Neural cell (in vitro differentiated cells): ENCODE measurements around the gene GPSM1. TPM values are rescaled to one million over a fixed set of nuclear protein-coding genes. Genes with fewer than 3 reads are reported as not detected.

Experiments
- H2AFZ ChIP-seq: fragments of 200-600, 300-800 bp; sonication (generic), shearing (Covaris generic); 2 replicates; pipeline ENCODE4 v1.6.0; 2014; ENCODE audit warnings: low read depth, mild to moderate bottlenecking, antibody characterized with exemption, low read length, moderate library complexity
- H3F3A ChIP-seq: fragments of 200-600 bp; shearing (Covaris generic); 2 replicates; pipeline ENCODE4 v1.6.1; 2016; ENCODE audit warnings: mild to moderate bottlenecking, moderate library complexity, mixed read lengths, antibody characterized with exemption, low read length; ENCODE audit not compliant: insufficient read depth, poor library complexity, severe bottlenecking
- H3K27ac ChIP-seq: fragments of 200-600, 300-800 bp; sonication (generic), shearing (Covaris generic); 2 replicates; pipeline ENCODE4 v1.5.1; 2014; ENCODE audit warnings: mild to moderate bottlenecking, low read length, moderate library complexity
- H3K27me3 ChIP-seq: fragments of 300-800, 200-600 bp; sonication (generic), shearing (Covaris generic); 2 replicates; pipeline ENCODE4 v1.6.0; 2014; ENCODE audit warnings: mild to moderate bottlenecking, low read depth, low read length, moderate library complexity; ENCODE audit not compliant: insufficient read depth
- H3K36me3 ChIP-seq: fragments of 300-800, 200-600 bp; sonication (generic), shearing (Covaris generic); 2 replicates; pipeline ENCODE4 v1.5.1; 2014; ENCODE audit warnings: mild to moderate bottlenecking, antibody characterized with exemption, low read length, moderate library complexity; ENCODE audit not compliant: insufficient read depth
- H3K4me2 ChIP-seq: fragments of 300-800, 200-600 bp; sonication (generic), shearing (Covaris generic); 2 replicates; pipeline ENCODE4 v1.6.0; 2014; ENCODE audit warnings: mild to moderate bottlenecking, low read length
- H3K4me3 ChIP-seq: fragments of 300-800, 200-600 bp; sonication (generic), shearing (Covaris generic); 2 replicates; pipeline ENCODE4 v1.5.1; 2014; ENCODE audit warnings: mild to moderate bottlenecking, low read length, moderate library complexity
- H3K79me2 ChIP-seq: fragments of 200-600 bp; shearing (Covaris generic); replicated peaks from 2 replicates; pipeline ENCODE4 v1.6.0; 2014; ENCODE audit warnings: mild to moderate bottlenecking, low read length, moderate library complexity; ENCODE audit not compliant: insufficient read depth
- H3K9ac ChIP-seq: fragments of 300-800, 200-600 bp; sonication (generic), shearing (Covaris generic); 2 replicates; pipeline ENCODE4 v1.6.1; 2016; ENCODE audit warnings: mild to moderate bottlenecking, low read length, mixed read lengths
- H3K9me2 ChIP-seq: fragments of 200-600 bp; shearing (Covaris generic); 2 replicates; pipeline ENCODE4 v1.6.1; 2016; ENCODE audit warnings: mild to moderate bottlenecking, low read length, mixed read lengths; ENCODE audit not compliant: insufficient read depth
- H3K9me3 ChIP-seq: fragments of 200-600, 300-800 bp; sonication (generic), shearing (Covaris generic); 2 replicates; pipeline ENCODE4 v1.6.1; 2016; ENCODE audit warnings: mild to moderate bottlenecking, mixed run types, low read length, moderate library complexity, mixed read lengths
- H4K20me1 ChIP-seq: fragments of 200-600 bp; shearing (Covaris generic); 2 replicates; pipeline ENCODE4 v1.6.1; 2016; ENCODE audit warnings: mild to moderate bottlenecking, mixed run types; ENCODE audit not compliant: insufficient read depth
- EP300 ChIP-seq: fragments of 450-650 bp; conservative IDR thresholded peaks from 2 replicates; pipeline ENCODE4 v1.6.1; 2014; ENCODE audit warnings: antibody characterized with exemption, mild to moderate bottlenecking, moderate library complexity; ENCODE audit not compliant: poor library complexity, severe bottlenecking
- EZH2 ChIP-seq: fragments of 200-600, 300-800 bp; shearing (Covaris generic), sonication (generic); IDR thresholded peaks from 2 replicates; pipeline ENCODE4 v1.6.1; 2014; ENCODE audit warnings: antibody characterized with exemption, low read length, borderline replicate concordance, mild to moderate bottlenecking; ENCODE audit not compliant: insufficient read depth, poor library complexity, severe bottlenecking
- MXI1 ChIP-seq: fragments of 450-650 bp; conservative IDR thresholded peaks from 2 replicates; pipeline ENCODE4 v1.6.1; 2014; ENCODE audit warnings: antibody characterized with exemption, mild to moderate bottlenecking; ENCODE audit not compliant: poor library complexity, severe bottlenecking
- POLR2AphosphoS5 ChIP-seq: IDR thresholded peaks from 2 replicates; pipeline ENCODE4 v1.6.1; 2012
- RAD21 ChIP-seq: fragments of 450-650 bp; conservative IDR thresholded peaks from 2 replicates; pipeline ENCODE4 v1.6.1; 2014; ENCODE audit warnings: antibody characterized with exemption, mild to moderate bottlenecking, moderate library complexity
- SMC3 ChIP-seq: fragments of 450-650 bp; conservative IDR thresholded peaks from 2 replicates; pipeline ENCODE4 v1.6.1; 2014; ENCODE audit warnings: antibody characterized with exemption, mild to moderate bottlenecking, moderate library complexity; ENCODE audit not compliant: poor library complexity
- TAF1 ChIP-seq: IDR thresholded peaks from 2 replicates; pipeline ENCODE4 v1.6.1; 2012; ENCODE audit warnings: low read depth
- polyA plus RNA-seq: library from polyadenylated mRNA; depleted of rRNA; stranded (reverse); fragments of >200 nt; gene quantifications from 2 replicates; pipeline ENCODE4 v1.2.3, GENCODE V29; 2014
- TF ChIP-seq, protein P1 (sequence below): fragments of 450-650 bp; IDR thresholded peaks from 2 replicates; pipeline ENCODE4 v1.5.1; 2014; ENCODE audit warnings: antibody characterized with exemption, mild to moderate bottlenecking, moderate library complexity; ENCODE audit not compliant: poor library complexity, severe bottlenecking
- TF ChIP-seq, protein P2 (sequence below): IDR thresholded peaks from 2 replicates; pipeline ENCODE4 v1.6.1; 2012; ENCODE audit warnings: borderline replicate concordance

The GPSM1 gene
- polyA plus RNA-seq, 1 donor from 2014 or later: 117 TPM

DNA sequence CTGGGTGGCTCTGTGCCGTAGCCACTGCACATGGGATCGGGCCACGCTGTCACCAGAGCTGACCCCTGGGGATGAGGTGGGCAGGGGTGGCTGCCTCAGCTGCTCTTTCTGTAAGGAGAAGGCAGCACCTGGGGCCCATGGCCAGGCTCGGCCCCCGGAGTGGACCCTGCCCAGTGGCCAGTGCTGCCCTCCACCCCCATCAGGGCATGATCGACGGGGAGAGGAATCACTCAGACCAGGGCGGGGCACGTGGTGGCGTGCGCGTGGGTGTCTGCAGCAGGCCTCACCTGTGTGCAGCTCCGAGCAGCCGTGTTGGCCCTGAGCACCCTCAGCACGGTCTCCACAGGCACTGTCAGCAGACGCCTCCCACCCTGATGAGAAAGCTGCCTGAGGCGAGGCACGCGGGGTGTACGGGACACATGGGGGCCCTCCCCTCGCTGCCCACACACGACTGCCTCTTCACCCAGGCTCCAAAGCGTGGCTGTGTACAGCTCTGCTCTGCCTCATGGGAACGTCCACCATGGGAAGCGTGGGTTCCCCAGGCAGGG is 54.7 kb downstream of the GPSM1 start:
- H4K20me1 ChIP-seq: no peaks in the 10 kb centered on the region
- H3K4me3 ChIP-seq: no peak overlapping the region
- H2AFZ ChIP-seq: no peak overlapping the region
- no peak overlapping the region for H3K4me2 ChIP-seq
- no peak overlapping the region for H3K9ac ChIP-seq
- TF ChIP-seq EP300: no peak
- TF ChIP-seq RAD21: no peak
- no peak for TF ChIP-seq MXI1
- no peak for TF ChIP-seq EZH2
- TF ChIP-seq, protein P1, sequence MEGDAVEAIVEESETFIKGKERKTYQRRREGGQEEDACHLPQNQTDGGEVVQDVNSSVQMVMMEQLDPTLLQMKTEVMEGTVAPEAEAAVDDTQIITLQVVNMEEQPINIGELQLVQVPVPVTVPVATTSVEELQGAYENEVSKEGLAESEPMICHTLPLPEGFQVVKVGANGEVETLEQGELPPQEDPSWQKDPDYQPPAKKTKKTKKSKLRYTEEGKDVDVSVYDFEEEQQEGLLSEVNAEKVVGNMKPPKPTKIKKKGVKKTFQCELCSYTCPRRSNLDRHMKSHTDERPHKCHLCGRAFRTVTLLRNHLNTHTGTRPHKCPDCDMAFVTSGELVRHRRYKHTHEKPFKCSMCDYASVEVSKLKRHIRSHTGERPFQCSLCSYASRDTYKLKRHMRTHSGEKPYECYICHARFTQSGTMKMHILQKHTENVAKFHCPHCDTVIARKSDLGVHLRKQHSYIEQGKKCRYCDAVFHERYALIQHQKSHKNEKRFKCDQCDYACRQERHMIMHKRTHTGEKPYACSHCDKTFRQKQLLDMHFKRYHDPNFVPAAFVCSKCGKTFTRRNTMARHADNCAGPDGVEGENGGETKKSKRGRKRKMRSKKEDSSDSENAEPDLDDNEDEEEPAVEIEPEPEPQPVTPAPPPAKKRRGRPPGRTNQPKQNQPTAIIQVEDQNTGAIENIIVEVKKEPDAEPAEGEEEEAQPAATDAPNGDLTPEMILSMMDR: no peak
- TF ChIP-seq TAF1: no peak
- TF ChIP-seq, protein P2, sequence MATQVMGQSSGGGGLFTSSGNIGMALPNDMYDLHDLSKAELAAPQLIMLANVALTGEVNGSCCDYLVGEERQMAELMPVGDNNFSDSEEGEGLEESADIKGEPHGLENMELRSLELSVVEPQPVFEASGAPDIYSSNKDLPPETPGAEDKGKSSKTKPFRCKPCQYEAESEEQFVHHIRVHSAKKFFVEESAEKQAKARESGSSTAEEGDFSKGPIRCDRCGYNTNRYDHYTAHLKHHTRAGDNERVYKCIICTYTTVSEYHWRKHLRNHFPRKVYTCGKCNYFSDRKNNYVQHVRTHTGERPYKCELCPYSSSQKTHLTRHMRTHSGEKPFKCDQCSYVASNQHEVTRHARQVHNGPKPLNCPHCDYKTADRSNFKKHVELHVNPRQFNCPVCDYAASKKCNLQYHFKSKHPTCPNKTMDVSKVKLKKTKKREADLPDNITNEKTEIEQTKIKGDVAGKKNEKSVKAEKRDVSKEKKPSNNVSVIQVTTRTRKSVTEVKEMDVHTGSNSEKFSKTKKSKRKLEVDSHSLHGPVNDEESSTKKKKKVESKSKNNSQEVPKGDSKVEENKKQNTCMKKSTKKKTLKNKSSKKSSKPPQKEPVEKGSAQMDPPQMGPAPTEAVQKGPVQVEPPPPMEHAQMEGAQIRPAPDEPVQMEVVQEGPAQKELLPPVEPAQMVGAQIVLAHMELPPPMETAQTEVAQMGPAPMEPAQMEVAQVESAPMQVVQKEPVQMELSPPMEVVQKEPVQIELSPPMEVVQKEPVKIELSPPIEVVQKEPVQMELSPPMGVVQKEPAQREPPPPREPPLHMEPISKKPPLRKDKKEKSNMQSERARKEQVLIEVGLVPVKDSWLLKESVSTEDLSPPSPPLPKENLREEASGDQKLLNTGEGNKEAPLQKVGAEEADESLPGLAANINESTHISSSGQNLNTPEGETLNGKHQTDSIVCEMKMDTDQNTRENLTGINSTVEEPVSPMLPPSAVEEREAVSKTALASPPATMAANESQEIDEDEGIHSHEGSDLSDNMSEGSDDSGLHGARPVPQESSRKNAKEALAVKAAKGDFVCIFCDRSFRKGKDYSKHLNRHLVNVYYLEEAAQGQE: no peak
- TF ChIP-seq POLR2AphosphoS5: no peak
- TF ChIP-seq SMC3: no peak
- no peaks in the 10 kb centered on the region for H3F3A ChIP-seq
- no peaks in the 10 kb centered on the region for H3K36me3 ChIP-seq
- H3K27me3 ChIP-seq: no peaks in the 10 kb centered on the region
- H3K9me2 ChIP-seq: no peaks in the 10 kb centered on the region
- H3K79me2 ChIP-seq: no peaks in the 10 kb centered on the region
- H3K9me3 ChIP-seq: no peaks in the 10 kb centered on the region
- H3K27ac ChIP-seq: no peak overlapping the region

DNA sequence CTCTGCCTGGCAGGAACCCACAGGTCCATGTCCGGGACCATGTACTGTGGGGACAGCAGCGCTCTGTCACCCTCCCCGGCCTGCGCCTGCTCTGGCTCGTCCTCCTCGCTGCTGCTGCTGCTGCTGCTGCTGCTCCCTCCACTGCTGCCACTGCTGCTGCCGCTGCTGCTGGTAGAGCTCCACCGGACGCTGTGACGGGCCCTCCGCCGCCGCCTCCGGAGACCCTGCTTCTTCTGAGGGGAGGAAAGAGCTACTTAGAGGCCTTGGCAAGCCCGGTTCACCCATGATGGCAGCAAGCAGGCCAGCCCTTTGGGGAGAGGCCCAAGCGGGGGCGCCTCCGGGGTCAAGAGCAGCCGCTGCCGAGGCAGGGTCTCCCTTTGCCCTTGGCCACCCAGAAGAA is 56.1 kb downstream of the GPSM1 start:
- no peak overlapping the region for H3K9ac ChIP-seq
- H3F3A ChIP-seq: no peaks in the 10 kb centered on the region
- no peak overlapping the region for H3K4me3 ChIP-seq
- no peak overlapping the region for H3K4me2 ChIP-seq
- H3K9me3 ChIP-seq: no peaks in the 10 kb centered on the region
- no peaks in the 10 kb centered on the region for H3K36me3 ChIP-seq
- no peaks in the 10 kb centered on the region for H3K79me2 ChIP-seq
- no peak overlapping the region for H2AFZ ChIP-seq
- H3K9me2 ChIP-seq: no peaks in the 10 kb centered on the region
- H3K27ac ChIP-seq: no peak overlapping the region
- TF ChIP-seq, protein P2: no peak
- no peak for TF ChIP-seq EP300
- TF ChIP-seq RAD21: no peak
- no peak for TF ChIP-seq MXI1
- no peak for TF ChIP-seq SMC3
- no peak for TF ChIP-seq EZH2
- no peak for TF ChIP-seq POLR2AphosphoS5
- TF ChIP-seq TAF1: no peak
- TF ChIP-seq, protein P1: no peak
- no peaks in the 10 kb centered on the region for H3K27me3 ChIP-seq
- no peaks in the 10 kb centered on the region for H4K20me1 ChIP-seq
